Keratinocyte (primary cell): ENCODE data around the gene FIZ1.

ENCODE experiments used
- EZH2 ChIP-seq: IDR thresholded peaks from one replicate; pipeline ENCODE4 v1.6.1; 2012; ENCODE audit warnings: inconsistent platforms, mild to moderate bottlenecking, low read length, moderate library complexity
- TF ChIP-seq, protein P1 (sequence below), 3 experiments: IDR thresholded peaks in 1 of 3; conservative IDR thresholded peaks in 1 of 3; optimal IDR thresholded peaks in 1 of 3; 2 replicates in 2 of 3; 3 replicates in 1 of 3; pipeline versions ENCODE3 to v1.5.1; 2011; ENCODE audit warnings: low read length in 3 of 3, mild to moderate bottlenecking in 3 of 3, moderate library complexity in 2 of 3, control low read depth in 1 of 3, inconsistent platforms in 1 of 3; ENCODE audit not compliant: insufficient read depth in 2 of 3; ENCODE audit errors: extremely low read depth in 1 of 3

DNA sequence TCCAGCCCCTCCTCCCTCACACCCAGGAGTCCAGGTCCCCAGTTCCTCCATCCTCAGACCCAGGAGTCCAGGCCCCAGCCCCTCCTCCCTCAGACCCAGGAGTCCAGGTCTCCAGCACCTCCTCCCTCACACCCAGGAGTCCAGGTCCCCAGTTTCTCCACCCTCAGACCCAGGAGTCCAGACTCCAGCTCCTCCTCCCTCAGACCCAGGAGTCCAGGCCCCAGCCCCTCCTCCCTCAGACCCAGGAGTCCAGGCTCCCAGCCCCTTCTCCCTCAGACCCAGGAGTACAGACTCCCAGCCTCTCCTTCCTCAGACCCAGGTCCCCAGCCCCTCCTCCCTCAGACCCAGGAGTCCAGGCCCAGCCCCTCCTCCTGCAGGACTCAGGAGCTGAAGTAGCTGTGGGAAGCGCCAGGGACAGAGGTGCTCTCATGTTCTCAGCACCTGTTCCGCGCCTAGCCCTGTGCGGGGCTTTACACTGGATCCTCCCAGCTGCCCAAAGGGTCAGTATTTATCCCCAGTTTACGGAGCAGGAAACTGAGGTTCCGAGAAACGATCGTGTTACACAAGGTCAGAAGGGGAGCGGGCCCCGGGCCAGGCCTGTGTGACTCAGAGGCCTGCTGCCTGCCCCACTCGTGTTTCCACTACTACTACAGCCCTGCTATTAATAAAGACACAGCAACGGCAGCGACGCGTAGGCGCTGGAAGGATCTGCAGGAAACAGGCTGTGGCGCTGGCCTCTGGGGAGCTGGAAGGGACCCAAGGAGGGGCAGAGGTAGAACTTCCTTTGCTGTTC lies 52.3 kb downstream of the FIZ1 start:
- TF ChIP-seq, protein P1, sequence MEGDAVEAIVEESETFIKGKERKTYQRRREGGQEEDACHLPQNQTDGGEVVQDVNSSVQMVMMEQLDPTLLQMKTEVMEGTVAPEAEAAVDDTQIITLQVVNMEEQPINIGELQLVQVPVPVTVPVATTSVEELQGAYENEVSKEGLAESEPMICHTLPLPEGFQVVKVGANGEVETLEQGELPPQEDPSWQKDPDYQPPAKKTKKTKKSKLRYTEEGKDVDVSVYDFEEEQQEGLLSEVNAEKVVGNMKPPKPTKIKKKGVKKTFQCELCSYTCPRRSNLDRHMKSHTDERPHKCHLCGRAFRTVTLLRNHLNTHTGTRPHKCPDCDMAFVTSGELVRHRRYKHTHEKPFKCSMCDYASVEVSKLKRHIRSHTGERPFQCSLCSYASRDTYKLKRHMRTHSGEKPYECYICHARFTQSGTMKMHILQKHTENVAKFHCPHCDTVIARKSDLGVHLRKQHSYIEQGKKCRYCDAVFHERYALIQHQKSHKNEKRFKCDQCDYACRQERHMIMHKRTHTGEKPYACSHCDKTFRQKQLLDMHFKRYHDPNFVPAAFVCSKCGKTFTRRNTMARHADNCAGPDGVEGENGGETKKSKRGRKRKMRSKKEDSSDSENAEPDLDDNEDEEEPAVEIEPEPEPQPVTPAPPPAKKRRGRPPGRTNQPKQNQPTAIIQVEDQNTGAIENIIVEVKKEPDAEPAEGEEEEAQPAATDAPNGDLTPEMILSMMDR (optimal IDR thresholded peaks at IDR 0.05 in 1 of 3, IDR thresholded peaks at IDR 0.05 in 1 of 3, conservative IDR thresholded peaks at IDR 0.05 in 1 of 3; ENCODE audit: extremely low read depth in 1 of 3, insufficient read depth in 2 of 3, low read length in 3 of 3): no peak
- no peak for TF ChIP-seq EZH2
